Measurements from ENCODE around the gene SOX8.

Gene SOX8

DNA sequence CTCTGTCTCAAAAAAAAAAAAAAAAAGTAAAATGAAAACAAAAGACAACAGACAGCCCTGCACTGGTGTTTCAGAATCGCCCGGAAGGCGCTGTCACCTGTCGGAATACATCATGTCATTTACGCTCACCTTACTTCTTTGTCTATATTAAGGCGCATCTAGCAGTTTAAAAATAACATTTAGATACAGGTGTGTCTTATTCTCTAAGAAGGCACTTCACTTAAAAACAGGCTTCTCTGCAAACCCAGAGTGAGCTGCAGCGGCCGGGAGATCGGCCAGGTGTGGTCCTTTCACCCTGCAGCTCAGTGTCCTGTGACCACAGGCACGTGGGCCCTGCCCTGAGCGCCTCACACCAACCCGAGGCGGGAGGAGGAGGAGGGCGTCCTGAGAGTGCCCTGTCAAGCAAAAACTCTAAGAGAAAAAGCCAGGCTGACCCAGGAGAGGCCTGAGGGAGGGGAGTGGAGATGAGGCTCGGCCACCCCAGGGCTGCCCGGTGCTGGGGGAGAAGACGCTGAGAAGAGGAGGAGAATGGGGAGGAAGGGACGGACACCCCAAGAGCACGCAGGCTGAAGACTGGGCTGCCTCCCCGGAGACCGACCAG is 7.5 kb upstream of the SOX8 start:
- no peak for DNase-seq (ENCODE audit: low spot score)

DNA sequence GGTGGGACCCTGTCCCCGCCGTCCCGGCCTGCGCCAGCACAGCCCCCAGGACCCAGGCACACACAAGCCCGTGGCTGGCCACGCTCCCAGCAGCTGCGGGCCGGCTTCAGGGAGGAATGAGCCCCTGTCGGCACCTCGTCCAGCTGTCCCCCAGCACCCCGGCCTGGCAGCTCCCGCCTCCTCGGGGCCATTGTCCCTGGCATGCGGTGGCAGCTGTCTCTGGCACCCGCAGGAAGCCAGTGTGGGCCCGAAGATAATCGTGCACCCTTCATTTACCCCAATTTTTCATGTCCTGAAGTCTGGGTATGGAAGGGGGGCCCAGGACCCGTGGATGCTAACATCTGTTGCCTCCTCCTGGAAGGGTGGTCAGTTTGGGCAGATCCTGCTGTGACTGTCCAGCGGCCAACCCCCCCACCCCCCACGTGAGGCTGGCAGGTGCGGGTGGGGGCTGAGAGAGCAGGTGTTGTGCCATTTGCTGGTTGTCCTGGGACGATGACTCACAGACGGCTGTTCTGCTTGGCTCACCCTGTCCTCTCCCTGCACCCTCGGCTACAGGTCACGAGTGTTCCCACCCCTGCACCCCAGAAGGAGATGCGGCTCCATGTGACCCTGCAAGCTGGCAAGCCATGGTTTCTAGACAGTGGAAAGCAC is 6.8 kb upstream of the SOX8 start:
- peak; percentile 47 for DNase-seq (ENCODE audit: low spot score)

DNA sequence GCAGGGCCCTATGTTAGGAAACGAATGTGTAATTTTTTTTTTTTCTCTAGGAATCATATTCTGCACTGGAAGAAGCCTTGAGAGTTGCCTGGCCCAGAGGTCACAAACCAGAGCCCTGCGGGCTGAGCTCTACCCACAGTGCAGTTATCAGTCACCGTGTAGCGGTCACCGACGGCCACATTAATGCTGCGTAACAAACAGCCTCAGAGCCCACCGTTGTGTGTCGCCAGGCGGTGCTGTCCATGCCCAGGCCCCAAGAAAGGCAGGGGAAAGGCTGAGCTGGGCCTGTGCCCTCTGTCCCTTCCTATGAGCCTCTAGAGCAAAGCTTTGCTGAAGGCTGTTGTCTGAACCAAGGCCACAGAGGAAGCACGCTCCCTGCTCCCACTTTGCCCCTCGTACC is 6.3 kb upstream of the SOX8 start:
- no peak for DNase-seq (ENCODE audit: low spot score)

DNA sequence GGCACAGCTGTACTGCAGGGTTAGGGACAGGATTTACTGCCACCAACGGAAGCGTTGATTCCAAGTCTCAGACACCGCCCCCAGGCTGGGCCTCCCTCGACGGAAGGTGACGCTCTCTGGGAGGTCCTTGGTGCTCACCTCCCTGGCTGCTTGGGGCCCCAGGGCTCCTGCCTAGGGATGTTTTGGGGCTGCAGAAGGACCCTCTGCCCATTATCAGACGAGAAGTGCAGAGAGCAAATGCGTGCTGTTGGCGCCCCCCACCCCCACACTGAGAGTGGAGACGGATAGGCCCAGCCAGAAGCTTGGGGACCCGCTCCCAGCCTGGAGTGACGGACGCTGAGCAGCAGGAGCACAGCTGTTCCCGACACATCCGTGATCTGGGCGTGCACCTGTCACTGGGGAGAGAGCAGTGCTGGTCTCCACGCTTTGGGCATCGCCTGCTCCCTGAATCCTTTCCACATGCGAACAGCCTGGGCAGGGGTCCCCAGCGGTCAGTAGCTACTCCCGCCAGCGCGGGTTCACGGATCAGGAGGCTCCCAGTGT is 5.1 kb upstream of the SOX8 start:
- no peak for DNase-seq (ENCODE audit: low spot score)

DNA sequence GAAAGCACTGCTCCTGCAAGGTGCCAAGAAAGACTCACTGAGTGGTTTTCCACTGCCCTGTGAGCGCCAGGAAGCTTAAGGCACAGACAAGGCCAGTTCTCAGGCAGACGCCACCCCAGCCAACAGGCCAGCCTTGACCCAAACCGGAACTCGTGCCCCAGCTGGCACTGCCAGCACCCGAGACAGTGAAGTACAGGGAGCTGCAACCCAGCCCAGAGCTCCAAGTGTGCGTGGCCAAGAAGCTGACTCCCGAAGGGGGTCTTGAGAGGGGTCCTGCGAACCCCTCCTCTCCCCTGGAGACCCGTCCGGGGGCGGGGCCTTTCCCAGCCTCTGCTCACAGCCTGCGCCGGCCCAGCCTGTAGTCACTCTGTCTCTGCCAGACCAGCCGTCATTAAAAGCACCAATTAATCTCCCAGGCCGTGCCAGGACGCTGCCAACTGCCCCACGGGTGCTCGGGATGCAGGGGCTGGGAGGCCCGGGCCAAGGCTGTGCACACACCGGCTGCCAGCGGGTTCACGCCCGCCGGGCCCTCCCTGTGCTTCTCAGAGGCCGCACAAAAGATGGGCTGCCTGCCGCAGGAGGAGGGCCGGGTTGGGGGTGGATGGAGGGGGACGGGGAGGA is 4.4 kb upstream of the SOX8 start:
- DNase-seq (ENCODE audit: low spot score), result no peak

DNA sequence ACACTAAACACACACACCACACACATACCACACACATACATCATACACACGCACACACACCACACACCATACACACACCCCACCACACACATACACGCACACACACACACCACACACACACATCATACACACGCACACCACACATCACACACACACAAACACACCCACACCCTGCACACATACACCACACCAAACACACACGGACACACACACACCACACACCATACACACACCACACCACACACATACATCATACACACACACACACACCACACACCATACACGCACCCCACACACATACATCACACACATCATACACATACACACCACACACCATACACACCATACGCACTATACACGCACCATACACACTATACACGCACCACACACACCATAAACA is 3.7 kb upstream of the SOX8 start:
- no peak for DNase-seq (ENCODE audit: low spot score)

DNA sequence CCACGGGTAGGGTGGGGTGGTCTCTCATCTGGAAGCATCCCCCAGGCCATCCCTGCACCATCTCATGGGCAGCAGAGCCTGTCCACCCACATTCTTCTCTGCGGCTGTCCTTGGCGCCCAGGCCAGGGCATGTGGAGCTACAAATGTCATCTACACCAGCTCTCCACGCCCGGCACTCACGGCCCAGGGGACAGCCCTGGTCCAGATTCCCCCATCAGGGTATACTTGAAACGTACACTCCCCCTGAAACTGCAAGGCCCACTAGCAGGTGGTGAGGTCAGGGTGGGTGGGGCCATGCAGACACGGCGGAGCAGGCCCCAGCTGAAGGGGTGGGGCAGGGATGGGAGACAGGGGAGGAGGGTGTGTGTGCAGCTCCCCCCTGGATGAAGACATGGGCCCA is 3.2 kb upstream of the SOX8 start:
- no peak for DNase-seq (ENCODE audit: low spot score)

DNA sequence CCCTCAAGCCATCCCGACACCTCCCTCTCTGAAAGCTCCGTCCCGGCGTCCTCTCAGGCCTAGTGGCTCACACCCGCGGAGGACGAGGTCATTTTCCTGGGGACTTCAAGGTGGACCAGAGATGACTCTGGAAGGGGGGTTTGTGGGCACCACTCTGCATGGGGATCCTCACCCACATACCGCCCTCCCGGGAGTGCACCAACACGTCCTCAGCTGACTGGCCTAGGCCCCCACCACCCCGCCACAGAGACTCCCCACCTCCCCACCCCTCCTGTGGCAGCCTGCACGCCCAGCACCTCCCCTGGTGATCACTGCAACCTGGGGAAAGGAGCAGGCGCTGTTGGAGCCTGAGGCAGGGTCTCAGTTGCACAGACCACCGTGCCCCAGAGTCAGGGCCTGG is 2.4 kb upstream of the SOX8 start:
- DNase-seq (ENCODE audit: low spot score), result no peak

DNA sequence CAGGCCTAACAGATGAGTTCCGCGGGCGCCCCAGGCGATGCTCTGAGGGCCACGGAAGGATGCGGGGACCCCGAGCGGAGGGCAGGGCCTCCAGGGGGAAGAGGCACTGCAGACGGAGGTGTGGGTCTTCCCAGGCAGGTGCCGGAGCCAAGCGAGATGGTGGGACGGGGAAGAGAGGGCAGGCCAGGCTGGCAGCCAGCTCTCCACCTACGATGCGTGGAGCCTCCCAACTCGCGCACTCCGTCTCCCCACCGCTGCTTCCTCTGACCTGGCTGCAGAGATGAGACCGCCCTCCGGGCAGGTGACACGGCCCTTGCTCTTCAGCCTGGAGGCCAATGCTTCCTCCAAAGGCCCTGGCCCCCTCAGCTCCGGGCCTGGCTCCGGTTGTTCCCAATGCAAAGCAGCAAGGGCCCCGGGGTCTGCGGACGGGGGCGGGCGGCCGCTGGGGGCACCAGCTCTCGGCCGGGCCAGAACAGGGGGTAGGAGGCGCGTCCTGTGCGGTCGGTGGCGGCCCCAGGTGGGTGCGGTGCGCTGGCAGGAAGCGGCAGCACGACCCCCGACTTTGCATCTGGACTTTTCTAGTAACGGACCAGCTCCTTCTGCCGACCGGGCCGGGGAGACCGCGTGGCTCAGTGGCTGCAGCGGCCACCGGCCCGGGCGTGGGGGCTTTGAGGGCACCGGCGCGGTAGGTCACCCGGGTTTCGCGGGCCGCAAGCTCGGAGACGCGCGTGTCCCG is 1.5 kb upstream of the SOX8 start:
- DNase-seq (ENCODE audit: low spot score), result no peak

DNA sequence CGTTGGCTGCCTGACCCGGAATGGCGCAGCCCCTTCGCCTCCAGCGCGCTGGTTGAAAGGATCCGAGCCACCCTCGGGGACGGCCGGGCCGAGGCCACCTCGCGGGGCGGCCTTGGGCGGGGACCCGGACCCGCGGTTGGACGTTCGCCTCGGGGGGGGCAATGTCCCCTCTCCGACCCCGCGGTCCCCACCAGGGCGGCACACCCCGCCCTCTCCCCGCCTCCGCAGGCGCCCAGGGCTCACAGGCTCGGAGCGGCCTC is 1.0 kb upstream of the SOX8 start:
- DNase-seq (ENCODE audit: low spot score), result no peak

DNA sequence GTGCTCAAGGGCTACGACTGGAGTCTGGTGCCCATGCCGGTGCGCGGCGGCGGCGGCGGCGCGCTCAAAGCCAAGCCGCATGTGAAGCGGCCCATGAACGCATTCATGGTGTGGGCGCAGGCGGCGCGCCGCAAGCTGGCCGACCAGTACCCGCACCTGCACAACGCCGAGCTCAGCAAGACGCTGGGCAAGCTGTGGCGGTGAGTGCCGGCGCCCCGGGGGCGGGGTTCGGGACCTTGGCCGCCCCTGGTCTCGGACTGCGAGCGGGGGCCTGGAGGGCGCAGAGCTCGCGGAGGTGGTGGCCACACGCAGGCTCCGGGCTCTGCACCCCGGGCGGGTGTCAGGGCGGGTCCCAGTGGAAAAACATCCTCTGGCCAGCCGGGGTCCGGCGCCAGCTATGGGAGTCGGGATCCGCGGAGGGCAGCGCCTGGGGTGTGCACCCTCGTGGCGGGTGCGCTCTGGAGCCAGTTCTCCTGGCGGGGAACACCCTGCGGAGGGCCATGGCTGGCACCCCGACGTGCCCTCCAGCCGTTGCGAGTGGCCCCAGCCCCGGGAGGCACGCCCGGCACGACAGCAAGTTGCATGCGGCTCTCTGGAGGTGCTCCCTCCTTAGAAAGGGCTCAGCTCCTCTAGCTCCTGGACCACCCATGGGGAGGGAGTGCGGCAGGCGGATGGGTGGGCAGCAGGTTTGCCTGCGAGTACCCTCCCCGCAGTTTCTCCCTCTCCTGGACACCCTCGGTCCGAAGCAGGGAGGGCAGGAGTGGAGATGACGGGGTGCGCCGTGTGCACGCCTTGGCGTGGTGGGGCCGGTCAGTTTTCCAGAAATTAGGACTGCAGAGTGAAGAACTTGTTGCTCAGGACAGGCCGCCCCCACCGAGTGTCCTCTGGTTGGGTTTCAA is 824 bp downstream of the SOX8 start:
- DNase-seq (ENCODE audit: low spot score), result peak; percentile 35

DNA sequence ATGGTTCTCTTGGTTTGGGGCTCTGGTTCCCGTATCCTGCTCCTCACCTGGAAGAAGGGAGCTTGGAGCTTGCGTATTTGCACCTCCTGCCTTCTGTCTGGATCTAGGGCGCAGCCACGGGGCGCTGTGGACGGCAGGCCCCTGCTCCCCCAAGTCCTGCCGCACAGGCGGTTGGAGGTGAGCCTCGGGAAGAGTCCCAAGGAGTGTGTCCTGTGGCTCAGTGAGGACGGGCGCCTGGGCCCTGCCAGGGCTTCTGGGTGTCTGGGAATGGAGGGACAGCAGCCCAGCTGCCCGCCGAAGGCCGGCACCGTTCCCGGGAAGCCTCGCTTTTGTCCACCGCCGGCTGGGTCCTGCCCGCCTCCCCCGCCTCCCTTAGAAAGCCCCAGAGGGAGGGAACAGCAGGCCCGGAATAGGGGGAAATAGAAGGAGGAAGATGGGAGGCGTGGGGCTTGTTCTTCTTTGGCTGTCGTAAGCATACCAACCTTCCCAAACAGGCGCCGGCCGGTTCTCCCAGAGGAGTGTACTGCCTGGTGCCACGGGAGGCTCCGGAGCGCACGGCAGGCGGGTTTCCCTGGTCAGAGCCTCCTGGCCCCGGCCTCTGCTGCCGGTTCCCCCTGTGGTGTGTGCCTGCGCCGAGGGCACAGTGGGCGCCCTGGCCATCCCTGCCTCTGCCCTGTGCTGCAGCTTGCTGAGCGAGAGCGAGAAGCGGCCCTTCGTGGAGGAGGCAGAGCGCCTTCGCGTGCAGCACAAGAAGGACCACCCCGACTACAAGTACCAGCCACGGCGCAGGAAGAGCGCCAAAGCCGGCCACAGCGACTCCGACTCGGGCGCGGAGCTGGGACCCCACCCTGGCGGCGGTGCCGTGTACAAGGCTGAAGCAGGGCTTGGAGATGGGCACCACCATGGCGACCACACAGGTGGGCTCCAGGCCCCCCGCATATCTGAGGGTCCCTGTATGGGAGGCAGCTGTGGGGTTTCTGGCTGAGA is 1.8 kb downstream of the SOX8 start:
- no peak for DNase-seq (ENCODE audit: low spot score)

DNA sequence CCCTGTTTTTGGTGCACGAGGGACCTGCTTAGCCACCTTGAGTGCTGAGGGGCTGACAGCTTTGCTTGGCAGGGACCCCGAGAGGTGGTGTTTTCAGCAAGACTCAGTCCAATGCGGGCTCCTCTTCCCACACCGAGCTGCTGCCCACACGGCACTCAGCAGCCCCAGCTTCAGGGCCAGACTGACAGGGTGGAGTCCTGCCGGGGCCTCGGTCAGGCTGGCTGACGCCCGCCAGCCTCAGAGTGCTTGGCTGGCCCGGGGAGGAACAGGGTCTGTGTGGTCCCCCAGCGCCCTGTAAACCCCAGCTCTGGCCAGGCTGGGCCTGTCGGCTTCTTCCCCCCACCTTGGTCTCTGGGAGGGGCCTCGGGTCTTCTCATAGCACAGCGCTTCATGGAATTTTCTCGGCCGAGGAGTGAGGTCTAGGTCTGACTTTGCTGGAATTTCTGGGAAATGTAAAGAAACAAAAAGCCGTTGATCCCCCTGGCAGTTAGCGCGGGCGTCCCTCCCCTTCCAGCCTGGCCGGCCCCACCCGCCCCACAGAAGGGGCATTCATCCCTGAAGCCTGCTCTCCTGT is 2.6 kb downstream of the SOX8 start:
- DNase-seq (ENCODE audit: low spot score), result no peak

DNA sequence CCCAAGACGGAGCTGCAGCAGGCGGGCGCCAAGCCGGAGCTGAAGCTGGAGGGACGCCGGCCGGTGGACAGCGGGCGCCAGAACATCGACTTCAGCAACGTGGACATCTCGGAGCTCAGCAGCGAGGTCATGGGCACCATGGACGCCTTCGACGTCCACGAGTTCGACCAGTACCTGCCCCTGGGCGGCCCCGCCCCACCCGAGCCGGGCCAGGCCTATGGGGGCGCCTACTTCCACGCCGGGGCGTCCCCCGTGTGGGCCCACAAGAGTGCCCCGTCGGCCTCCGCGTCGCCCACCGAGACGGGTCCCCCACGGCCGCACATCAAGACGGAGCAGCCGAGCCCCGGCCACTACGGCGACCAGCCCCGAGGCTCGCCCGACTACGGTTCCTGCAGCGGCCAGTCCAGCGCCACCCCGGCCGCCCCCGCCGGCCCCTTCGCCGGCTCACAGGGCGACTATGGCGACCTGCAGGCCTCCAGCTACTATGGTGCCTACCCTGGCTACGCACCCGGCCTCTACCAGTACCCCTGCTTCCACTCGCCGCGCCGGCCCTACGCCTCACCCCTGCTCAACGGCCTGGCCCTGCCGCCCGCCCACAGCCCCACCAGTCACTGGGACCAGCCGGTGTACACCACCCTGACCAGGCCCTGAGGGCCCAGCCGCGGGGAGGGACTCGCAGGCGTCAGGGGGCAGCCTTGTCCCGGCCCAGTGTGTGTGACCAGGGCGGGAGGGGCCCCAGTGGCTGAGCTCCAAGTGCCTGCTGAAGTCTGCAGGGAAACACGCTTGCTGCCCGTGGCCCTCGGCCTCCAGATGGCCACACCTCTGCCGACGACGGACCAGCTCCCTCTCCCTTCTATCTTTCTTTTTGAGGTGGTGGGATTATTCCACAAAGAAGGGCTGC is 3.4 kb downstream of the SOX8 start:
- DNase-seq (ENCODE audit: low spot score), result no peak

DNA sequence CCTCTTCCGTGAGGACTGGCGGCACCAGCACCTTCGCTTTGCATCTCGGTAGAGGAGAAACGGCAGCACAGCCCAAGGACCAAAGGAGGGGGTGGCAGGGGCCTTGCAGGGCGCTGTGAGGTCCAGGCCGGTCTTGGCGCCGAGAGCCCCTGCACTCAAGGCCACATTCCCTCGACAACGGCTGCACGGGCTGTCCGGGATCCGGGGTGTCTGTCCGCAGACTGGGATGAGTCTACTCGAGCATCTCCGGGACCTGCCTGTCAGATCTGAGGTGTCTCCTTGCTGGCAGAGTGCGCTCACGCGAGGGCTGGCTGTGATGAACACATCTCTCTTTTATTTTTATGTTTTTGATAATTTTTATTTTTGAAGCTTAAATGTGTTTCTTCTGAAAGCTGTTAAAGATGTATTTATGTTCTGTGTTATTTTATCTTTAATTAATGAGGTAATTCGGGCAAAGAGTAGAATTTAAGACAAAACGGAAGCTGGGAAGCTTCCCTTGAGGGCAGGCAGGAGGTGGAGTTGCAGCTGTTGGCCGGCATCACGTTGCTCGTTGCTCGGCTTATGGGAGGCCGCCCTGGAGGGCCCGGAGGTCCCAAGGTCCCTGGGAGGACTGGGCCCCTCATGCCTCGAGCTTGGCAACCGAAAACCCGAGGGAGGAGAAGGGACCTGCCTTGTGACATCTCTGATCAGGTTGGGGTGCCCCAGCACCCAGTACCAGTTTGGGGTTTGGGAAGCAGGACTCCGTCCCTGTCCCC is 4.3 kb downstream of the SOX8 start:
- DNase-seq (ENCODE audit: low spot score), result no peak

DNA sequence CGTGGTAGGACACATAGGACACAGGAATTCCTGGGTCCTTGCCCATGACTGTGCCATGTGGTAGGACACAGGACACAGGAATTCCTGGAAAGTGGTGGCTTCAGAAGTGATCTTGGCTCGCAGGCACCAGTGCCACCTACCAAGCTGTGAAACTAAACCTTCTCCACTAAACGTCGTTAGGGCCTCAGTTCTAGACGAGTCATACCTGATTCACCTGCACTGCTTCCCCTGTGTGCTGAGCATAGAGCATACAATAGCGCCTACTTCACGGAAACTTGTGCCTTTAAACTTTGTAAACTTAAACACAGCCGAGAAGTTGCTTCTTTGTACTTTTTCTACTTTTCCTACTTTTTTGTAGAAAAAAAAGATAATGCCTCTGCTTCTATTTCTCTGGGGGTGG is 4.8 kb downstream of the SOX8 start:
- no peak for DNase-seq (ENCODE audit: low spot score)

DNA sequence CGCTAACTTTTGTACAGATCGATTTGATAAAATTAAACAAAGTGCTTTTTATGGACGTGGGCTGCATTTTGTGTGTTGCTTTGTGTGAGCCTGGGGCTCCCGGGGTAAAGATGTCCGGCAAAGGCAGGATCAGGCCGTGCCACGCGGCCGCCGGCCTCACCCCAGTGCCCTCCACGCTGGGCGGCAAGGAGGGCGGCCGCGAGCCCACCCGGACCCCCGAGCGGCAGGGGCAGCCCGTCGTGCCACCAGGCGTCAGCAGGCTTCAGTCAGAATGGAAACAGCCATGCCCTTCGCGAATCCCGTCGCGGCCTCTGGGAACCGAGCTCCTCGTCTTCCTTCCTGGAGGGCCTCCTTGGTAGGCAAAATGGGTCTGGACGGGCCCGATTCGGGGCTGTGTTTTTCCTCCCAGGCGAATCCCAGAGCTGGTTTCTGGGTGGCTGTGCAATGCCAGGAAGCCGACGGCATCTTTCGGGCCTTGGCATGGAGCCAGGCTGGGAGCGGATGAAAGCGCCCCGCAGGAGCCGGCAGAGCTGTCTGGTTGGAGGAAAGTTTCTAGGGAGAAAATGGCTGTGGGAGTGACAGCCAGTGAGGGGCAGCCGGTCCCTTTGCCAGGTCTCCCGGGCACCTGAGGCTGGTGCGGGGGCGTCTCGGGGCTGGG is 5.5 kb downstream of the SOX8 start:
- no peak for DNase-seq (ENCODE audit: low spot score)

DNA sequence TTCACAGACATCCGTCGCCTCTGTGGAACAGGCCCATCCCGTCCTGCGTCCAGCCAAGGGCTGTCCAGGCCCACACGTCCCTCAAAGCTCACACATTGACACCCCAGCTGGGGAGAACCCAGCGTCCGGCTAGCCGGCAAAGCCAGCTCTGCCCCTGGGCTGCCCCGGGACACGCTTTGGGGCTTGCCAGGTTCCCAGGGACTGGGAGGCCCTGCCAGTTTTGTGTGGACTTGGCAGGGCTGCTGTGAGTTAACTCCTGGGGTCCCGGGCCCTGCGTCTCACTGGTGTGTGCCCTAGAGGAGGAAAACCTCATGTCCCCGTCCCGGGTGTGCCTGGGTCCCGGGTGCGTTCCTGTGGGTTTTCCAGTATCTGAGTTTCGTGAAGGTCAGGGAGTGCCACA is 6.3 kb downstream of the SOX8 start:
- no peak for DNase-seq (ENCODE audit: low spot score)

Data from RKO (cell line).